Retina (tissue), 1 donor: ENCODE results near the gene TTC13.

ENCODE experiments used
- DNase-seq: peaks from one replicate; pipeline ENCODE4 v3.0.0-alpha.2; 2016

TTC13 gene

DNA sequence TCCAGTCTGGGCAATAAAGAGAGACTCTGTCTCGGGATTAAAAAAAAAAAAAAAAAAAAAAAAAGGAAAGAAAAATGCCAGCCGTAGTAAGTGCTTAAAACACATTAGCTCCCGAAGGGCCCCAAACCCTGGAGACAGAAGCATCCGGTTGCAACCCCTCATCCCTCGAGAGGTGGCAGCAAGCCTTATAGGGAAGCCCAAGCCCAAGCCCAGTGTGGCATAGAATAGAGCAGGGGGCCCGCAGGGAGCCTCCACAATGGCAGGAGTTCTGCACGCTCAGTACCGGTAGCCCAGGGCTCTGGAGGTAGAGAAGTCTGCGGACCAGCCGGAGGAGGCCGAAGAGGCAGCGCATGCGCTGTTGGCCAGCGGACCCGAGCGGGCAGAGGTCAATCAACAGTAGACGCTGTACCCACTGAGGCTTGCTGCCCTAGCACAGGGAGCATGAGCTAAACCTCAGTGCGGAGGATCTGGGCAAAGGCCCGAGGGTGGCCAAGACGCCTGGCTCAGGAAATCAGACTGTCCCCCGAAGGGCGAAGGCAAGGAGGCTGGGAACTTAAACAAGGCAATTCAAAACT, 76.2 kb downstream of the TTC13 start:
- no peak for DNase-seq

DNA sequence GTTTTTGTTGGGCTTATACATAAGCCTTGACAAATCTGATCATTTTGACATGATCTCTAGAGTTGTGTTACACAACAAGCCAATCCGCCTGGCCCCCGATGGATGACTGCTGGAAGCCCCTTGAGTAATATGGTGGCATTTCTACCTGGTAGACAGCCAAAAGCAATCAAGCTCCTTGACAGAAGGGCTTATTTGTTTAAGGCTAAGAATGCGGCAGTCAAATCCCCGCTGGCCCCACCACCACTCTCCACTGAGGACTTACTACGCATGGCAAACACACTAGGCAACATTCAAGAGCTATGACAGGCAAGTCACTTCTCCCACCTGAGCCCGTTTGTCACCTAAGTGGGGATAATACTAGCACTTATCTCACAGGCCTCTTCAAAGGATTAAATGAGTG, 77.0 kb downstream of the TTC13 start:
- DNase-seq = no peak

DNA sequence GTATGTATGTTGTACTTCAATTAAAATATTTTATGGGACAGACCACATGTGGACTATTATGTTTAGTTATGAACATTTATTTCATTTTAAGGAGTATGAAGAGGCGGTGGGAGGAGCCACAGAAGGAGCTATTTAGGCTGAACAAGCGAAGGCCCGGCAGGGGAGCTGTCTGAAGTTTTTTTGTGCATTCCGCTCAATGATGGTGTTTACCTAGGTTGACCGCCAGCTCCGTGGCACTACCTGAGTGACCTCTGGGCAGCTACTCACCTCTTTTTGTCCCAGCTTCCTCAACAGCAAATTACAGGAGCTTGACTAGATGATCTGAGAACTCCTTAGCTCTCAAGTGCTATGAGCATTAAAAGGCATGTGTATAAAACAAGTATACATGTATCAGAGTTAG, 77.7 kb downstream of the TTC13 start:
- no peak for DNase-seq

DNA sequence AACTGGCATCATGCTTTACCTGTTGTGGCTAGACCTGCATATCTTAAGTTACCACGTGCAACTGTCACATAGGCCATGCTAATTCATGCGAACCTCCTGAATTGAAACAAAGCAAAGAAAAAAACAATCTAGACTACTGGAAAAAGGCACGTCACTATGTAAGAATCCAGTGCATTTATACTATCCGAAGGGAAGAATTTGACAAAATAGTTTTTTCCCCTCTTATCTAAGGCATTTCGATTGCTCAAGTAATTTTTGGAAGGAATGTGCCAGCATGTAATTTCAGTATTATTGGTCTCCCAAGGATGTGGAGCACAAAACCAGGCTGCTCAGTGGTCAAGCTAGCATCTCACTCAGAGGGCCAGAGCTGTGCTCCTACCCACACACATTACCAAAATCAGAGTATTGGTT, 78.8 kb downstream of the TTC13 start:
- no peak for DNase-seq

DNA sequence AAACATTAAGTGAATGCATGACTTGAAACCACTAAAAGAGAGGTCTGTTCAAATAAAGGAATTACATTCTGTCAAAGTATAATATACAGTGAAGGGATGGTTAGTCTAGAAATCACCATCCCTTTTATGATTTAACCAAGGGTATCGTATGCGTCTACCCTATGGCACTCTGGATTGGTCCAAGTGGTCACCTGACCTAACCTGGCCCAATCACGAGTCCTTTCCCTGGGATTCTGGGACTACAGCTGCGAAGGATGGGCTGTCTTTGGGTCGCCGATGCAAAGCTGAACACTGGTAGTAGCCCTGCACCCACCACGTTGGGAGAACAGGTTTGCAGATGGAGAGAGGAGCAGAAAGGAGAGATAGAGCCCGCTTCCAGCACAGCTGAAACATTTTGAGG, 79.9 kb downstream of the TTC13 start:
- DNase-seq = no peak

DNA sequence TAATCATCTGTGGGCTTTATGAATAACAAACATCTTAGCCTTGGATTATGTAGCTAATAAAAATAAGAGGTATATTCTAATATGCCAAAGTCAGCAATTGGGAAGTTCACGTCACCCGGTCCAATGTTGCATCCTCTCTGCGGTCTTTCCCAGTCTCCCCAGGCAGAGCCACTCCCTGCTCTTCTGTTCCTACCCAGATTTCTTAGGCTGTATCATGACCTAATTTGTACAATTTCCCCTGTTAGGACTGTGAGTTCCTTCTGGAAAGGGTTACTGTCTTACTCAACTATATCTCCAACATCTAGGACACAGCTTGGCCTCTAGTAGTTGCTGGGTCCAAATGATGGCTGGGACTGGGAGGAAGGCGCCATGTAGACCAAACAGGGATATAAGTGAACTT, 80.5 kb downstream of the TTC13 start:
- no peak for DNase-seq

DNA sequence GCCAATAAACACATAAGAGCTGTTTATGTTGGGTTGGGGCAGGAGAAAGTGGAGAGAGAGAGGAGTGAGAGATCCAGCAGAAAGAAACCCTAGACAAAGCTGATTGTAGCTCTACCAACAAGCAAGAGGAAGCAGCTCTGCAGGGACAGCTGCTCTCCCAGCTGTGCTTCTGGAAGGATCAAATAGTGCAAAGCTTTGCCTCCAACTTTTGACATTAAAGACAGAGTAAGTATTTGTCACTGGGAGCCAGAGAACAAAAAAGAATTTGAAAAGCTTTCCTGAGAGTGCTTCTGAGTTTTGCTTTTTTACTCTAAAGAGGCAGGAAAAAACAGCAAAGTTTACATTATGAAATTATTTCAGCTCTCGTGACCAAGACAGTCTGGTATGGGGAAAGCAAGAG, 81.9 kb downstream of the TTC13 start:
- DNase-seq = no peak

DNA sequence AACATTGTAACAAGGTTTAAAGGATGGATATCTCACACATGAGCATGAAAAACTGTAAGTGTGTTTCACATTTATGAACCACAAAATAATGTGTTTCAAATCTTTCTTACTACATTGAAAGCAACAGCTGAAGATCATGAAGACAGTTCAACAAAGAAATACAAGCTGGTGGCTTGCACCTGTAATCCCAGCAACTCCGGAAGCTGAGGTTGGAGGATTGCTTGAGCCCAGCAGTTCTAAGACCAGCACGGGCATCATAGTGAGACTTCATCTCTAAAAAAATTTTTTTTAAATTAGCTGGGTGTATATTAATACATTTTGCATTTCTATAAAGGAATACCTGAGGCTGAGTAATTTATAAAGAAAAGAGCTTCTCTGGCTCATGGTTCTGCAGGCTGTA, 83.2 kb downstream of the TTC13 start:
- no peak for DNase-seq

DNA sequence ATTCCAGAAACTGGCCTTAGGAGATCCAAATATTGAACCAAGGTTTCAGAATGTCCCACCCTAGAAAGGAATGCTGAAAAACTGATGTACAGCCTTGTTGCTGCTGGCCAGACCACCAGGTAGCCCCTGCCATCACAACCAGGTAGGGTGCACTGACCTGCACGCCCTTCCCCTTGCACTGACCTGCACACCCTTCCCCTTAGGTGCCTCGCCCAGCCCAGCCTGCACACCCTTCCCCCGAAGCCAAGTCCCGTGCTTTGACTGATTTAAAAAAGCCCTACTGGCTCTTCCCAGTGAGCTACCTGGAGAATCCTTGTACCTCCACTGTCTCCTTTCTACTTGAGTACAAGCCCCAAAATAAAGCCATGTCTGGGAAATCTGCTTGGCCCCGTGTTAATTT, 84.0 kb downstream of the TTC13 start:
- DNase-seq = no peak

DNA sequence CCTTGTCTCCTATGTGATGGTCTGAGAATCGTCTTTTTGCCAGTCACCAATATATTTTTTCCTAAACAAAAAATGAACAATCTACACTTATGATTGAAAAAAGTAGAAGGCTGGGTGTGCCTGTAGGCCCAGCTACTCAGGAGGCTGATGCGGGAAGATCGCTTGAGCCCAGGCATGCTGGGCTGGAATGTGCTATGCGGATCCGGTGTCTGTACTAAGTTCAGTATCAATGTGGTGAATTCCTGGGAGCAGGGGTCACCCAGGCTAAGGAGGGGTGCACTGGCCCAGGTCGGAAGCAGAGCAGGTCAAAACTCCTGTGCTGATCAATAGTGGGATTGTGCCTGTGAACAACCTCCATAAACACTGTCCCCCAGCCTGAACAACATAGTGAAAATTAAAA, 84.6 kb downstream of the TTC13 start:
- no peak for DNase-seq

DNA sequence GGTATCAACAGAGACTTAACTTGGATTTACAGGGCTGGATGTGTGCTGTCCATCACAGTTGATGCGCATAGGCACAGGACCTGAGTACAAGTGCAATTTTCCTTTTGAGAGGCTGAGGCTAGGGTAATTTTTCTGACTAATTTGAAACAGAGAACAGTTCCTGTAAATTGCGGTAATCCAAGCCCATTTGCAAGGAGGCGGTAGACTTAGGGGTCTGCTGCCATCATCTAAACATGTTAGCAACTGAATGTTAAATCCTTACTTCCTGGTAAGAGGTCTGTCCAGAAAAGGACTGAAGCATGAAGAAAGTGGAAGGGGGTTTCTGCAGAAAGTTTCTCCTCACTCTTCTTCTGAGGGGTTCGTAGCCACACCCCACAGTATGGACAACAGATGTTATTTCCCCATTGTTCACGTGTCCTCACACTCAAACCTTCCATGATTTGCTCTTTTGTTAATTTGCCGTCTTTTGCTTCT, 86.6 kb downstream of the TTC13 start:
- DNase-seq = no peak

DNA sequence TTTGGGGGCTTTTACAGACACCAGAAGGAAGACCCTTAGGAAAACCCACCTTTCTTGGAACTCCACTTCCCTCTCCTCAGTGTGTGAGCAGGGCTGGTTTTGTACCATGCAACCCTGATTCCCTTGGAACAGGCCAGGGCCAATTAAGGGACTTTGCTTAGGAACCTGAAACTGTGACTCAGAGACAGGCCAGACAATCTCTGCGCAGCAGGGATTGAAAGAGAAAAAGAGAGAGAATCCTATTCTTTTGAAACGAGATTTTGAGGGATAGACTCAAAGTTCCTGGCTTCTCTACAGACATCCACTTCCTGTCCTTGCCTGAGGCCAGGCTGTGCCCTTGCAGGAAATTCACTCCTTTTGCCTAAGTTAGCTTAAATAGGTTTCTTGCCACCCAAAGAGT, 87.2 kb downstream of the TTC13 start:
- DNase-seq = no peak

DNA sequence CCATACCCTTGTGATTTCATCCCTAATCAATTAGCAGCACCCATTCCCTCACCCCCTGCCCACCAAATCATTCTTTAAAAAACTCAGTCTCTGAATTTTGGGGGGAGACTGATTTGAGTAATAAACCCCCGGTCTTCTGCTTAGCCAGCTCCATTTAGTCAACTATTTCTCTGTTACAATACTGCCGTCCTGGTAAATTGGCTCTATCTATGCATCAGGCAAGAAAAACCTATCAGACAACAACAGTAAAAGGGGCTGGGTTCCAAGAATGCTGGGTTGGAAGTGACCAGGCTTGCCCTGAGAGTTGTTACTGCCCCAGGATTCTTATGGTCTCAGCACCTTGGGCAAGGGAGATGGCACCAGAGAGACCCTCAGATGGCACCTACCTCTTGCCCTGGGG, 94.0 kb downstream of the TTC13 start:
- DNase-seq = no peak

DNA sequence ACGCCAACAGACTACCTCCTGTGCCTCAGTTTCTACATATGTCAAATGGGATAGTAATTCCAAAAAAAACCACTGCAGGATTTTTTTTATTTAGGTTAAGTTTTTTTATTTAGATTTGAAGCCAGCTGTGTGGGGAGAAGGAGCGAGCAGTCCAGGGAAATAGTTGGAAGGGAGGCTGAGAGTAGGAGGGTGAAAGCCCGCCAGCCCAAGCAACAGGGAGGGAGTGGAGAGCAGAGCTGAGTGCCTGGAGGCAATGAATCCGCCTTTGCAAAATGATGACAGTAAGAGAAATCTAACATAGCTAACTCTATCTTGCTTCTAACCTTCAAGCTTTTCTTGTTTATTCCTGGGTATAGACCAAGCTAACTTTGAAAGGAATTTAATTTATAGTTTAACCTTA, 94.7 kb downstream of the TTC13 start:
- DNase-seq = no peak

DNA sequence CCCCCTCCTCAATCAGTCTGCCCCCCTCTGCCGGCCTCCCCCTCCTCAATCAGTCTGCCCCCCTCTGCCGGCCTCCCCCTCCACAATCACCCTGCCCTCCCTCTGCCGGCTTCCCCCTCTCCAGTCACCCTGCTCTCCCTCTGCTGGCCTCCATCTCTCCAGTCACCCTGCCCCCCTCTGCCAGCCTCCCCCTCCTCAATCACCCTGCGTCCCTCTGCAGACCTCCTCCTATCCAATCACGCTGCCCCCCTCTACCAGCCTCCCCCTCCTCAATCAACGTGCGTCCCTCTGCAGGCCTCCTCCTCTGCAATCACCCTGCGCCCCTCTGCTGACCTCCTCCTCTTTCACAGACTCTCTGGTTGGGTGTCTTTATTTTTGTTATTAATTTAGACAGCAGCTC, 98.9 kb downstream of the TTC13 start:
- DNase-seq = peak; percentile 70

DNA sequence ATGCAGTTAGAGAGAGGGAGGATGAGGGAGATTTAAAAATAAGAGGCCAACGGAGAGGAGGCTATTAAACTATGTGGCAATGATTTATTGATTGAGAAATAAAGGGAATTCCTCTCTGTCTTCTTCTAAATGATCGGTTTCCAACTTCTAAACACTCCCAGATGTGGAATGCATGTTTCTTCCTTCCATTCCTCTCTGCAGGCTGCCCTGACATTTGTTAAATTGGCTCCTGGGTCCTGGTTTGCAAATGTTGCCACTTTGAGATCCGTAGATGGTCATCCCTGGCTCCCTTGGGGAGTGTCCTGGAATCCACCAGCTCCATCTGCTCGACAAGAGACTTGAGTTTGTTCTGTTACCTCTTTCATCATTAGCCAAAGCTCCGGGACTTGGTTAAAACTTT, 100.1 kb downstream of the TTC13 start:
- no peak for DNase-seq

DNA sequence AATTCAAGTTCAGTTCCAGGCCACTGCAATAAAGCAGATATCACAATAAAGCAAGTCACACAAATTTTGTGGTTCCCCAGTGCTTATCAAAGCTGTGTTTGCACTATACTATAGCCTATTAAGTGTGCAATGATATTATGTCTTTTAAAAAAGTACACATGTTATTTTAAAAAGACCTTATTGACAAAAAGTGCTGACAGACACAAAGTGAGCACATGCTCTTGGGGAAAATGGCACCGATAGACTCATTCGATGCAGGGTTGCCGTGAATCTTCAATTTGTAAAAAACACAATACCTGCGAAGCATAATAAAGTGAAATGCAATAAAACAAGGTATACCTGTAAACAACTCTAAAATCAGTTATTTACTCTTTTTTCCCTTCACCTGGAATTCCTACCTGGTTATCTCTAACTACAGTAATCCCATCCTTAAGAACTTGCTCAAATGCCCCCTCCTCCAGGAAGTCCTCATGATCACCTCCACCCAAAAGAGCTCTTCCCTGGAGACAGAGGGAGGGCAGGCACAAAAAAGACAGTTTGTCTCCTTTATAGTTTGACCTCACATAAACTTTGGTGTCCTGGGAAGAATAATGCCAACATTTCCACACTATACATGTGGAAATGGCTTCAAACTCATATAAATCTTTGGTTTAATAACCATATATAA, 100.6 kb downstream of the TTC13 start:
- no peak for DNase-seq

DNA sequence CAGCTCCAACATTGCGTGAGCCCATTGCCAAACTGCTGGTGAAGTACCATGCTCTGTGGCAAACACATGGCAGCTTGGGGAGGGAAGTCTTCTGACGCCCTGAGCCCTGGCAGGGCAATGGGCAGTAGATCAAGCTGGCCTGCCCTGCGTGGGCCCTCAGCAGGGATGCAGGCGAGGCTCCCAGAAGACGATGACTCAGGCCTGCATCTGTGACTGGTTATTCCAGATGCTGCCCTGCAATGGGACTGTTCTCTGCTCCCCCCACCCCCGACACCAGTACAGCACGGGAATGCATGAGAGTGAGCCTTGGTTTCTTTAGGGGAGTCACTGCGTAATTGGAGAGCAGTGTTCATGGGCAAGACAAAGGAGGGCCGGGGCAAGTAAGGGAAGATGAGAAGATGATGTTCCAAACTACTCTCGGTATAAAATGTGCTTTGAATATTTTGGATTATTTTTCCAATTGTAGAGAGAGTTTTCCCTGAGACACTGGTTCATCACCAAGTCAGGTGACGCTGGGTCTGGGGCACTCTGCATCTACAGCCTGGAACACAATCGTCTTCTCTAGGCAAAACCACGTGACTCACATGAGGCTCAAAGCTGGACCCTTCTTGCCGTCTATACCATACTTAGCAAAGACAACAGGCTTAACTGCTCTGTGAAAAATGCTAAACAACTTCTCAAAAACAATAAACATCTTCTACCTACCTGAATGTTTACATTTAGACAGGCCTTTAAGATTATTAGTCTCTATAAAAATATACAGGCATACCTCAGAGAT, 101.3 kb downstream of the TTC13 start:
- DNase-seq = no peak

DNA sequence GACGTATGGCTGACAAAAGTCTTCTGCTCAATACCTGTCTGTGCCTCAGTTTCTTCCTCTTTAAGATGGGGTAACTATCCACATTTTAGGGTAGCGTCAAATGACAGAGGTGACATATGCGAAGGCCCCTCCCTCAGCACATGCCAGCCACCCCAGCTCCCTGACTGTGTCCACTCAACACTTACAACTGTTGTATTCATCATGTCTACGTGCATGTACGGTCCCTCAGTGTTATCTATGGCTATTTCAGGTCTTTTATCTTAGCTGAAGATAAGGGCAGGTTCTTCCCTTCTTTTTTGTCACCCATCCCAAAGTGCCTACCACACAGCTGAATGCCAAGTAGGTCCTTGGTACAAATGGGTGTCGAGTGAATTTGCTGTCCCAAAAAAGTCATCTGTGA, 102.0 kb downstream of the TTC13 start:
- DNase-seq = no peak

DNA sequence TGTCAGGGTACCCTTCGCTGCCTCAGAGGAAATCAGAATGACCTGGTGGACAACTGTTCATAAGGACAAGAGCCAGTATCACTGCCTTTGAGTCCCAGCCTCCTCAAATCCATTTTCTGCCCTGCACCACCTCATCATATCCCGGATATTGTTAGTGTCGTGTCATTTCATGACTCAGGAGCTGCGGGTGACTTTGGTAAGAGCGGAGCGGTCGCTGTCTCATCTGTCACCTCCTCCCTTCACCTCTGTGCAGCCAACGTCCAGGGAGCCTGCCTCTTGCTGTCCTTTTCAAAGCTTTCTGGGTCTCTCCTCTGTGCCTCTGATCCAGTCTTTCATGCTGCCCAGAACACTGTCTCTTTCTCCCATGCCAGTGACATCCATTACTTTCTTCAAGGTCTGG, 103.3 kb downstream of the TTC13 start:
- DNase-seq = no peak

DNA sequence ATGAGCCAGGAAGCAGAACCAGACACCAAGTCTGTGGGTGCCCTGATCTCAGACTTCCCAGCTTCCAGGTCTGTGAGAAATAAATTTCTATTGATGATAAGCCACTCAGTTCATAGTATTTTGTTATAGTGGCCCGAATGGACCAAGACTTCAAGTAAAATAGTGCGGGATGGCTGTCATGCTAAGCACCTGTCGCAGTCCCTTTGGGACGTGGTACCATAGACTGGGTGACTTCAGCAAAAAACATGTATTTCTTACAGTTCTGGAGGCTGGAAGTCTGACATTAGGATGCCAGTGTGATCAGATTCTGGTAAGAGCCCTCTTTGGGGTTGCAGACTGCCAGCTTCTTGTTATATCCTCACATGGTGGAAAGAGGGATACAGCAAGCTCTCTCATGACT, 107.7 kb downstream of the TTC13 start:
- no peak for DNase-seq

DNA sequence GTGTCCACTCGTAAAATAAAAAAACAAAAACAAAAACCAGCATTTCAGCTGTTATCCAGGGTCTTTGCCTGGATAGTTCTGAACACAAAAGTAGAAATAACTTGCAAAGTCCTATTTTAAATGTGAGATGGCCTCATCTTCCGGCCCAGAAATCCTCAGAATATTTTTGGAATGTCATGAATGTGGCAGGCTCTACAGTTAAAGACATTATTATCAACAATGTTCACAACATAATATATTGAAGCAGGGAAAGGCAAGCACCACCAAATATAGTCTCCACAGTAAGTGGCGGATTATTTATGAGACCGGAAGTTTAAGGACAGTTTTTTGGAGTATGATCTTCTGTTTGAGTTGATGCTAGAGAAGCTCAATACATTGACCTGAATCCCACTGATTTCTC, 109.2 kb downstream of the TTC13 start:
- DNase-seq = no peak

DNA sequence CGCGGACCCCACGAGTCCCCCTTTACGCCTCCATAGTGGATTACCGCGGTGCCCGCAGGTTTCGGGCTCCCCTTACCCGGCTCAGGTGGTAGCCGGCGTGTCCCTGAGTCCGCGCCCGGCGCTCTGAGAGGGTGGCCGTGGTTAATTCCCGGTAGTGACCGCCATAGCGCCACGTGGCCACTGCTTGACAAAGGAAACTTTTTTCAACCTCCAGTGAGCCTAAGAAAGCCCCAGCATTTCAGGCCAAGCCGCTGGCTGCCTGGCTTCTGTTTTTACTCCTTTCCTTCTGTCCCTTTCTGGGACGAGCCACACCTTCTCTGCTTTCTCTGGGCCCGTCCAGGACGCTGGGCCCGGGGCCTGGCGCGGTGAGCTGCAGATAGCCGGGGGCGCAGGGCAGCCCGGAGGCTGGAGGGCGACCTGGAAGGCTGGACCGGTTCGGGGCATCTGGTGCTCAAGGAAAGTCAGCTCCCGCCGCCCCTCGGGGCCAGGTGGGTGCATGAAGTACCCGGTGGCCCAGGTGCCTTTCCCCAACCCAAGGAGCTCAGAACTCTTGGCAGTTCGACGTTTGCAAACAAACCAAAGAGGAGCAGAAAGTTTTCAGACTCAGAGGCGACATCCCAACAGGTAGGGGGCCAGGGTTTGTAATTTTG, 109.8 kb downstream of the TTC13 start:
- peak; percentile 85 for DNase-seq
